BJ (cell line): ENCODE data around the gene NEDD1. TPM values are rescaled to one million over a fixed set of nuclear protein-coding genes. Genes with fewer than 3 reads are reported as not detected.

Experiments used
- CTCF ChIA-PET: fragments of 350-600 bp; formaldehyde crosslinking; extraction: SDS; loops from one replicate; lab custom pipeline; 2021; ENCODE audit warnings: antibody characterized with exemption, inconsistent platforms; lab: Yijun Ruan, JAX
- POLR2A ChIA-PET: fragments of 300-600 bp; sonication (Branson Sonifier 250); formaldehyde crosslinking; extraction: SDS; loops from one replicate; lab custom pipeline; 2021; ENCODE audit warnings: antibody characterized with exemption; lab: Charles Lee
- DNase-seq: peaks from one replicate; pipeline ENCODE4 v3.0.0-alpha.2; 2011; ENCODE audit warnings: low read depth
- H3K27me3 ChIP-seq: 2 replicates; pipeline ENCODE4 v1.6.0; 2011; ENCODE audit warnings: low read length; ENCODE audit not compliant: control insufficient read depth, insufficient read depth
- H3K36me3 ChIP-seq: 2 replicates; pipeline ENCODE4 v1.5.1; 2011; ENCODE audit warnings: low read length; ENCODE audit not compliant: control insufficient read depth, insufficient read depth
- H3K4me3 ChIP-seq: 2 replicates; pipeline ENCODE4 v1.5.1; 2011; ENCODE audit warnings: low read depth, mild to moderate bottlenecking, control low read depth, low read length
- polyA plus RNA-seq: library from polyadenylated mRNA; depleted of rRNA; stranded (reverse); fragments of >200 nt; gene quantifications from 2 replicates; pipeline ENCODE4 v1.2.3, GENCODE V29; 2011
- TF ChIP-seq, protein P1 (sequence below): IDR thresholded peaks from 2 replicates; pipeline ENCODE4 v1.5.1; 2011; ENCODE audit warnings: low read depth, mild to moderate bottlenecking, control low read depth, inconsistent platforms, low read length, moderate library complexity; ENCODE audit not compliant: insufficient read depth

NEDD1 gene
- polyA plus RNA-seq, 1 experiment = 39.0 TPM

DNA sequence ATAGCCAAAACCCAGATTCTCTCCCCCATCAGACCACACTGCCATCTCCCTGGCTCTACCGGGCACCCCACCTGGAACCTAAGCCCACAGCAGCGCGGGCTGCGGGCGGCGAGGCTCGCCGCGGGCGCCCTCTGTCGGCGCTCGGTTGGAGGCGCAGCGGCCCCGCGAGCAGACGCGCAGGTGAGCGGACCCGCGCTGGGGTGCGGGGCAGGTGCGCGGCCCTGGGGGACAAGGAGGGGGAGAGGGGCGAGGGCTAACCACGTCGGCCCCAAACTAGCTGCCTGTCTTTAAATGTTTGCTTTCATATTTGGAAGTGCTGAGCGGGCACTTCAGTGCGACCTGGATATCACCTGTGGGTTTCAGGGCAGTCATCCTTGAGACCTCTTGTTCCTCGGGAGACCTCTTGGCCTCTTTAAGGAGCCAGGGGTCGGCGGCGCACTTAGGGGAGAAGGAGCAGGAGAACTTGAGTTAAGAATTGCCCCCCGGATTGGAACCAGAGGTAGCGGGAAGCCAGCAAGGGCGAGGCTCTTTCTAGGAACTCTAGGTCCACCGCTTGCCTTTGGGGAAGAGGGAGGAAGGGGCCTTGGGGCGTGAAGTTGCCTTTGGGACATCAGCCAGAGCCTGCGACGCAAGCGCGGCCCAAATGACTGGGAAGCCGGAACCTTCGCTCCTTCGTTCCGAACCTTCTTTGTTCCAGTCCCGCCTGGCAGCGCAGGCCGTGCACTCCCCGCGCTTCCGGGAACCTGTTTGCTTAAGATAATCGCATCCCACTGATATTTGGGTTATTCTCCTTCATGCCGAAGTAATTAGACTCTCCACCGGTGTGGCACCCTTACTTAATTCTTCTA, 78.7 kb downstream of the NEDD1 start:
- TF ChIP-seq, protein P1, sequence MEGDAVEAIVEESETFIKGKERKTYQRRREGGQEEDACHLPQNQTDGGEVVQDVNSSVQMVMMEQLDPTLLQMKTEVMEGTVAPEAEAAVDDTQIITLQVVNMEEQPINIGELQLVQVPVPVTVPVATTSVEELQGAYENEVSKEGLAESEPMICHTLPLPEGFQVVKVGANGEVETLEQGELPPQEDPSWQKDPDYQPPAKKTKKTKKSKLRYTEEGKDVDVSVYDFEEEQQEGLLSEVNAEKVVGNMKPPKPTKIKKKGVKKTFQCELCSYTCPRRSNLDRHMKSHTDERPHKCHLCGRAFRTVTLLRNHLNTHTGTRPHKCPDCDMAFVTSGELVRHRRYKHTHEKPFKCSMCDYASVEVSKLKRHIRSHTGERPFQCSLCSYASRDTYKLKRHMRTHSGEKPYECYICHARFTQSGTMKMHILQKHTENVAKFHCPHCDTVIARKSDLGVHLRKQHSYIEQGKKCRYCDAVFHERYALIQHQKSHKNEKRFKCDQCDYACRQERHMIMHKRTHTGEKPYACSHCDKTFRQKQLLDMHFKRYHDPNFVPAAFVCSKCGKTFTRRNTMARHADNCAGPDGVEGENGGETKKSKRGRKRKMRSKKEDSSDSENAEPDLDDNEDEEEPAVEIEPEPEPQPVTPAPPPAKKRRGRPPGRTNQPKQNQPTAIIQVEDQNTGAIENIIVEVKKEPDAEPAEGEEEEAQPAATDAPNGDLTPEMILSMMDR = peak; percentile 49
- ChIA-PET CTCF (interaction anchor here (0.8 to 5.1 kb wide), 14 partner anchors 8 to 1412 kb away, joined by 3 to 43 read pairs (median 4); no protein-coding TSS in a partner anchor), POLR2A (no interaction called here)
- Histone ChIP-seq H3K36me3 (no peaks in the 10 kb centered on the region), H3K27me3 (peaks cover 4% of the 10 kb centered on the region), H3K4me3 (peak overlapping the region; percentile 48)
- DNase-seq = no peak

DNA sequence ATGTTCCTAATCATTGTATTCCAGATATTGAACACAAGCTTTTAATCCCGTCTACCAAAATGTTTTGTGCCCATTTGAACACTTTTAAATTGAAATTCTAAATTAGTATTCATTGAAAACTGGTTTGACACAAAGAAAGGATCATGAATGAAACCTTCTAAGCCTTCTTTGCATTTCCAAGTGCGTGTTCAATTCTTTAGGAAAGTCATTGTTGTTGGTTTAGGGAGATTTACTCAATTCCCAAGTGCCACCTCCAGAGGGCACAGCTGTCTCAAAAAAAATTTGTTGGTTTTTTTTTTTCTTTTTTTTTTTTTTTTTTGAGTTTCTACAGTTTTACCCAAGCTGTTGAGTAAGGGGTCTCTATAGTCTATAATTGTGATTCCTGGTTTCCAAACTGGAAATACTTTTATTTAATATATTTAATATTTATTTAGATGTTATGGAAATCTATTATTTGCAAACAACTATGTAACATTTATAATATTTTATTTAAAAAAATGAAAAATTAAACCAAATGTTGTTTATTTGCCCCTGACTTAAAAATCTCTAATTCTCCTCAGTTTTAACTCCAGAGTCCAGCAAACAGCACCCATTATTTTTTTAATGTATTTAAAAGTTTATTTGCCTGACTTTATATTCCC, 79.9 kb downstream of the NEDD1 start:
- no peaks in the 10 kb centered on the region for H3K36me3 ChIP-seq
- H3K4me3 ChIP-seq = no peak overlapping the region
- peaks cover 8% of the 10 kb centered on the region for H3K27me3 ChIP-seq
- no peak for DNase-seq
- ChIA-PET CTCF (interaction anchor here (0.6 to 5.1 kb wide), 16 partner anchors 9 to 1411 kb away, joined by 3 to 43 read pairs (median 4); partner anchors contain the start of gene NEDD1), POLR2A (no interaction called here)
- TF ChIP-seq, protein P1 = peak; percentile 63

GRCh38 chr12:96988919-96989318, 81.9 kb downstream of the NEDD1 start:
- POLR2A ChIA-PET = no interaction called here
- DNase-seq = no peak
- Histone ChIP-seq H3K4me3 (no peak overlapping the region), H3K27me3 (peaks cover 10% of the 10 kb centered on the region), H3K36me3 (no peaks in the 10 kb centered on the region)
- TF ChIP-seq, protein P1 = no peak
- CTCF ChIA-PET = interaction anchor here (1.5 kb wide), 1 partner anchor 1380 kb away, joined by 4 read pairs; no protein-coding TSS in a partner anchor

DNA sequence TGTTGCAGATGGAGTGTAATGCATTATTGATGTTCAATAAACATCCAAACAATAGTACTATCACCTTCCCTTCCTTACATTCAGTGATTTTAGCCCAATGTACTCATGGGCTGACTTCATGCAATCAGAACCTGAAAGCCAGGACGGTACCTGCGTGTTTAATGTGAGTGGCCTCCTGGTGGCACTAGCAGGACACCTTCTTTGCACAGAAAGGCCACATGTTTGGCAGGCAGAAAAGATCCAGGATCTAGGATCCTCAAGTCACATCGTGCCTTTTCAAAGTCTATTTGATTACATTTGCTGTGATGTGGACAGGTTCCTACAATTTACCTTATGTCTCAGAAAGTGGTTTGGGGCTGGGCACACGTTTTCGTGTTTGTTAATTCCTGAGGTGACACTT, 82.9 kb downstream of the NEDD1 start:
- ChIA-PET CTCF (no interaction called here), POLR2A (no interaction called here)
- Histone ChIP-seq H3K4me3 (no peak overlapping the region), H3K27me3 (peaks cover 10% of the 10 kb centered on the region), H3K36me3 (no peaks in the 10 kb centered on the region)
- TF ChIP-seq, protein P1 = no peak
- no peak for DNase-seq

DNA sequence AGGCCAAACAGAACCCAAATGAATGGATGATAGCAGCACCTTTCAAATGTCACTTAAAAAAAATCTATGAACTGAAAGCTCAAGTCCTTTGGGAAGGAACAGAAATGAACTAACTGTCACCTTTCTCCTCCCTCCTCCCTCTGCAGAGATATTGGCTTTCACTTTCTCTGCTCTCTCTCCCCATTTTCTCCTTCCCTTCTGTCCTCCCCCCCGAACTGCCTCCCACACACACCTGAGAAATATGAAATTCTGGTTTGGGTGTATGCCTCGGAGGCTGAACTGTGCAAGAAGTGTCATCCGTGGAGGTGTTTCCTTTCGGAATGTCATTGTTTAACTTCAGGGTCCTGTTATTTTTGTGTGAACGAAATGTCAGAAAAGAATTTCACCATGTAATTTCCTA, 87.8 kb downstream of the NEDD1 start:
- TF ChIP-seq, protein P1 = no peak
- Histone ChIP-seq H3K27me3 (peaks cover 14% of the 10 kb centered on the region), H3K36me3 (no peaks in the 10 kb centered on the region), H3K4me3 (no peak overlapping the region)
- POLR2A ChIA-PET = no interaction called here
- DNase-seq = no peak
- CTCF ChIA-PET = interaction anchor here (2.7 kb wide), 1 partner anchor 8 kb away, joined by 17 read pairs; no protein-coding TSS in a partner anchor
